Thoracic aorta (tissue), 2 donors: ENCODE measurements around the gene LFNG. TPM values are rescaled to one million over a fixed set of nuclear protein-coding genes. Genes with fewer than 3 reads are reported as not detected.

Experiments
- ATAC-seq: fragments of 150-250 bp; one replicate; pipeline ENCODE4 v1.8.0; 2017; ENCODE audit warnings: low read depth; ENCODE audit not compliant: insufficient number of reproducible peaks, low FRiP score
- DNase-seq: peaks from one replicate; pipeline ENCODE4 v3.0.0-alpha.2; 2020; ENCODE audit warnings: low spot score
- H3K27ac ChIP-seq, 2 donors: fragments of 200-600 bp; sonication (generic); 1 replicate in 1 of 2; 2 replicates in 1 of 2; pipeline ENCODE4 v1.5.1; 2016; ENCODE audit warnings: mild to moderate bottlenecking in 2 of 2, moderate library complexity in 2 of 2
- H3K27me3 ChIP-seq: fragments of 200-600 bp; sonication (generic); replicated peaks from 2 replicates; pipeline ENCODE4 v1.6.0; 2016; ENCODE audit warnings: mild to moderate bottlenecking; ENCODE audit not compliant: insufficient read depth
- H3K36me3 ChIP-seq: fragments of 200-600 bp; sonication (generic); one replicate; pipeline ENCODE4 v1.5.1; 2016
- H3K4me1 ChIP-seq, 2 donors: fragments of 200-600 bp; sonication (generic); 1 replicate in 1 of 2; 2 replicates in 1 of 2; pipeline versions ENCODE4 v1.5.1 to v1.6.0; 2016; ENCODE audit warnings: low read depth in 2 of 2, mild to moderate bottlenecking in 1 of 2; ENCODE audit not compliant: control insufficient read depth in 1 of 2
- H3K4me3 ChIP-seq: fragments of 200-600 bp; sonication (generic); 2 replicates; pipeline ENCODE4 v1.5.1; 2016; ENCODE audit warnings: mild to moderate bottlenecking
- H3K9me3 ChIP-seq: fragments of 200-600 bp; sonication (generic); 2 replicates; pipeline ENCODE4 v1.5.1; 2016
- total RNA-seq, 2 donors: library from RNA; depleted of rRNA; stranded (reverse); fragments of >200 nt; gene quantifications; one replicate each; pipeline versions ENCODE4 v1.1.0 to v1.2.3, GENCODE V29; 2016
- TF ChIP-seq, protein P1 (sequence below): fragments of 200-600 bp; sonication (generic); IDR thresholded peaks from one replicate; pipeline ENCODE4 v1.5.1; 2019; ENCODE audit warnings: antibody characterized with exemption

LFNG gene
- total RNA-seq, 2 donors from 2014 or later = 8.0 to 24.1 TPM

DNA sequence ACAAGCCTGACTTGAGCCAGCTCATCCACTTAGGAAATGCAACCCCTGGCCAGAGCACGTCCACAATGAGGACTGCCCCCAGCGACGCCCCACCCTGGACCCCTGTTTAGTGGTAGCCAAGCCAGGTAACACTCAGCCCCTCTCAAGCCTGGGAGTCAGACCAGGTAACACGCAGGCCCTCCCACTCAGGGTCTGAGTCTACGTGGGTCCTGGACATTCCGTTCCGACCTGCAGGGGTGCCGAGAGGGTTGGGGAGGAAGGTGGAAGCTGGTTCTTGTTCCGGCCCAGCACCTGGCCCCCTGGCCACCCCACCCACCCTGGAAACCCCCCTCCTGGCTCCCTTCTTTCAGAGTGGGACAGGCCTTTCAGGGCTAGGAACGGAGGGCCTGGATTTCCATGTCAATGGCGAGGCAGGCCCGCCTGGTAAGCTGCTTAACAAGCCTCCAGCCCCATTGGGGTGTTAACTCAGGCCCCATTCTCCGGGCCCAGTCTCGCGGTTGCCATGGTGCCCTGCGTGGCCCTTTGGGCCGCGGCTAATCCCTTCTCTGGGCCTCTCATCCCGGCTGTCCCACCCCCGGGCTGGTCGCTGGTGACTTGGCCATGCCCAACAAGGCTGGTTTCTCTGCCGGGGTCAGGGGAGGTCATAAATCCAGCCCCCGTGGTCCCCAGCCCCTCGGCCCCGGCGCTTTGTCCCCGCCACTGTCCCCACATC lies 19.7 kb upstream of the LFNG start:
- Histone ChIP-seq H3K9me3 (no peaks in the 10 kb centered on the region), H3K4me3 (no peak overlapping the region), H3K27me3 (no peaks in the 10 kb centered on the region), H3K36me3 (no peaks in the 10 kb centered on the region), H3K27ac (no peak overlapping the region), H3K4me1 (no peaks in the 10 kb centered on the region)
- TF ChIP-seq, protein P1, sequence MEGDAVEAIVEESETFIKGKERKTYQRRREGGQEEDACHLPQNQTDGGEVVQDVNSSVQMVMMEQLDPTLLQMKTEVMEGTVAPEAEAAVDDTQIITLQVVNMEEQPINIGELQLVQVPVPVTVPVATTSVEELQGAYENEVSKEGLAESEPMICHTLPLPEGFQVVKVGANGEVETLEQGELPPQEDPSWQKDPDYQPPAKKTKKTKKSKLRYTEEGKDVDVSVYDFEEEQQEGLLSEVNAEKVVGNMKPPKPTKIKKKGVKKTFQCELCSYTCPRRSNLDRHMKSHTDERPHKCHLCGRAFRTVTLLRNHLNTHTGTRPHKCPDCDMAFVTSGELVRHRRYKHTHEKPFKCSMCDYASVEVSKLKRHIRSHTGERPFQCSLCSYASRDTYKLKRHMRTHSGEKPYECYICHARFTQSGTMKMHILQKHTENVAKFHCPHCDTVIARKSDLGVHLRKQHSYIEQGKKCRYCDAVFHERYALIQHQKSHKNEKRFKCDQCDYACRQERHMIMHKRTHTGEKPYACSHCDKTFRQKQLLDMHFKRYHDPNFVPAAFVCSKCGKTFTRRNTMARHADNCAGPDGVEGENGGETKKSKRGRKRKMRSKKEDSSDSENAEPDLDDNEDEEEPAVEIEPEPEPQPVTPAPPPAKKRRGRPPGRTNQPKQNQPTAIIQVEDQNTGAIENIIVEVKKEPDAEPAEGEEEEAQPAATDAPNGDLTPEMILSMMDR = no peak
- DNase-seq (no peak), ATAC-seq (no peak)

DNA sequence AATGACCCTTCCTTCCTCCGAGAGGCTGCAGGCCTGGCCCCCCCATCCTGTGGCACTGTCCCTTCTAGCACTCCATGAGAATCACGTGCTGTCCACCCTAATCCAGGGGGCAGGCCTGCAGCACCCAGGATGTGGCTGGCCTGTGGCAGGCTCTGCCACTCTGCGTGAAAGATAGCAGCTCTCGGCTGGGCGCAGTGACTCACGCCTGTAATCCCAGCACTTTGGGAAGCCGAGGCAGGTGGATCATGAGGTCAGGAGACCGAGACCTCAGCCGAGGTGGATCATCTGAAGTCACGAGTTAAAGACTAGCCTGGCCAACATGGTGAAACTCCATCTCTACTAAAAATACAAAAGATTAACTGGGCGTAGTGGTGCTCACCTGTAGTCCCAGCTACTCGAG lies 18.9 kb upstream of the LFNG start:
- TF ChIP-seq, protein P1 = no peak
- Histone ChIP-seq H3K4me1 (no peaks in the 10 kb centered on the region), H3K27ac (no peak overlapping the region), H3K27me3 (no peaks in the 10 kb centered on the region), H3K4me3 (no peak overlapping the region), H3K36me3 (no peaks in the 10 kb centered on the region), H3K9me3 (no peaks in the 10 kb centered on the region)
- ATAC-seq = no peak
- DNase-seq = no peak

DNA sequence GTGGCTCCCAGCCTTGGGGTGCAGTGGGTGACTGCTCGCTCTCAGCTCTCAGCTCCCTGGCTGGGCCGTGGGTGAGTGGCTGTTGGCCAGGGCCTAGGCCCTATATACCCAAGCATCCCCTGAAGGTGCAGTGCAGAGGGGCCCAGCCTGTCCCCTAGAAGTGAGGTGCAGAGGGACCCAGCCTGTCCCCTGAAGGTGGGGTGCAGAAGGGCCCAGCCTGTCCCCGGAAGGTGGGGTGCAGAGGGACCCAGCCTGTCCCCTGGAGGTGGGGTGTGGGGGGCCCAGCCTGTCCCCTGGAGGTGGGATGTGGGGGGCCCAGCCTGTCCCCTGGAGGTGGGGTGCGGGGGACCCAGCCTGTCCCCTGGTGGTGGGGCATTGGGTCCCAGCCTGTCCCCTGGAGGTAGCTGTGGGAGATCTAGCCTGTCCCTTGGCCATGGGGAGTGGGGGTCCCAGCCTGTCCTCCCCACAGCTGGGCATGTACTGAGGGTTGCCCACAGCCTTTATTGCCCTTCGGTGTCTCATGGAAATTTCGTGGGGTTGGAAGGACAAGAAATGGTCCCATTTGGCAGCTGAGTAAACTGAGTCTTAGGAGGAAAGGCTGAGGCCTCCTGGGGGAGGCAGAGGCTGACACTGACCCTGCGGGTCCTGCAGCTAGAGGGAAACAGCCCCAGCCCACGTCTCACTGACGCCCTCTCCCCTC lies 17.5 kb upstream of the LFNG start:
- no peaks in the 10 kb centered on the region for H3K27me3 ChIP-seq
- H3K9me3 ChIP-seq = no peaks in the 10 kb centered on the region
- TF ChIP-seq, protein P1 = no peak
- DNase-seq (no peak), ATAC-seq (no peak)
- no peaks in the 10 kb centered on the region for H3K4me1 ChIP-seq
- no peak overlapping the region for H3K27ac ChIP-seq
- H3K4me3 ChIP-seq = no peak overlapping the region
- no peaks in the 10 kb centered on the region for H3K36me3 ChIP-seq

DNA sequence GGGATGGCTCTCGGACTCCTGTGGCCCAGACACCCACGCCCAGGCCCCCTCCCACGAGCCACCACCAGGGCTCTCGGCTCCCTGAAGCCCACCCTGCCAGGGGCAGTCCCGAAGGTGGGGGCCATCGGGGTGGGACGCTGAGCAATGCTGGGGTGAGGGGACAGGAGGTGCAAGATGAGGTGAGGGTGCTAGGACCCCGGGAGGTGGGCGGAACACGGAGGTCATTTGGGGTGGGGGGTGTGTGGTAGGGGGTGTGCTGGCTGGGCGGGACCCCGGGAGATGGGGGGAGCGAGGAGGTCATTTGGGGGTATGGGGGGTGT lies 17.0 kb upstream of the LFNG start:
- TF ChIP-seq, protein P1 = no peak
- Histone ChIP-seq H3K27me3 (no peaks in the 10 kb centered on the region), H3K36me3 (no peaks in the 10 kb centered on the region), H3K27ac (no peak overlapping the region), H3K4me3 (no peak overlapping the region), H3K4me1 (no peaks in the 10 kb centered on the region), H3K9me3 (no peaks in the 10 kb centered on the region)
- DNase-seq (no peak), ATAC-seq (no peak)

DNA sequence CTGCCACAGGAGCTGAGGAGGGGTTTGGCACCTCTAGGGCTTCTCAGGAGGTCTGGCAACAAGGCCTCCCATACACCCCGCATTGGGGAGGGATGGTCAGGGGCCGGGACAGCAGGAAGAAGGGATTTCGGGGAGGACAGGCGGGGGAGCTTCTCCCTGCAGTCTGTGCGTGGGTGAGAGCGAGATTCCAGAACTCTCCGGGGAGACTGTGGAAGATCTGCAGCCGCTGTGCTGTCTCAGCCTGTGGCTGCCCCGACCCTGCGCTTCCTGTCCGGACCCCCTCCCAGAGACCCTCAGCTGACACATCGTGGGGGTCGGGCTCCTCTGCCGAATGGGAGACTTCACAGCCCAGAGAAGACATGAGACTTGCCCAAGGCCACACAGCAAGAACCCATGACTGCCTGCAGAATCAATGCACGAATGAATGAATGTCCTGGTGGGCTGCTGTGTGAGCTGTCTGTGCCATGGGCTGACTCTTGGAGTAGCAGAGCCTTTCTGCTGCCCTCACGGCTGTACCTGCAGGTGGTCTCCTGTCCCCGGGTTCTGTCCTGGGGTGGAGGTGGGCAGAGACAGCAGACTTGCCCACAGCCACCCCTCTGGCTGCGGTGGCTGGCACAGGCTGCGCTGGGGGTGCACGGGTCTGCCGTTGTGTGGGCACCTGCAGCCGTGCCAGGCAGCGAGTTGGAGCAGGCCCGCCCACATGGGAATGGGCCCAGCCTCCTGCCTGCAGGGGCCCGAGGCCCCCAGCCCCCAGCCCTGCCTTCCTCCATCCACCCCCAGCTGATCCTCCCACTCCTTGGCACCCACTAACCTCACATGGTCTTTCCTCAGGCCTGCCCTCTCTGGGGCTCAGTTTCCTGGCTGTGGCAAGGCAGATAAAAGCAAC lies 16.3 kb upstream of the LFNG start:
- no peak for DNase-seq
- Histone ChIP-seq H3K27me3 (no peaks in the 10 kb centered on the region), H3K36me3 (no peaks in the 10 kb centered on the region), H3K27ac (no peak overlapping the region), H3K4me1 (peaks cover 0 to 2% of the 10 kb centered on the region in 2 donors), H3K9me3 (no peaks in the 10 kb centered on the region), H3K4me3 (no peak overlapping the region)
- TF ChIP-seq, protein P1 = no peak
- no peak for ATAC-seq
